Ammon's horn (tissue), 1 donor: Measurements from ENCODE around the gene JAK3.
"Not testable (repeated sequence)": the region's sequence is repeated elsewhere in the genome, so short reads cannot be mapped to it uniquely, and the experiment has no call there.

Experiments used
- DNase-seq: peaks from one replicate; pipeline ENCODE4 v3.0.0-alpha.2; 2016; ENCODE audit warnings: low spot score

Gene JAK3

DNA sequence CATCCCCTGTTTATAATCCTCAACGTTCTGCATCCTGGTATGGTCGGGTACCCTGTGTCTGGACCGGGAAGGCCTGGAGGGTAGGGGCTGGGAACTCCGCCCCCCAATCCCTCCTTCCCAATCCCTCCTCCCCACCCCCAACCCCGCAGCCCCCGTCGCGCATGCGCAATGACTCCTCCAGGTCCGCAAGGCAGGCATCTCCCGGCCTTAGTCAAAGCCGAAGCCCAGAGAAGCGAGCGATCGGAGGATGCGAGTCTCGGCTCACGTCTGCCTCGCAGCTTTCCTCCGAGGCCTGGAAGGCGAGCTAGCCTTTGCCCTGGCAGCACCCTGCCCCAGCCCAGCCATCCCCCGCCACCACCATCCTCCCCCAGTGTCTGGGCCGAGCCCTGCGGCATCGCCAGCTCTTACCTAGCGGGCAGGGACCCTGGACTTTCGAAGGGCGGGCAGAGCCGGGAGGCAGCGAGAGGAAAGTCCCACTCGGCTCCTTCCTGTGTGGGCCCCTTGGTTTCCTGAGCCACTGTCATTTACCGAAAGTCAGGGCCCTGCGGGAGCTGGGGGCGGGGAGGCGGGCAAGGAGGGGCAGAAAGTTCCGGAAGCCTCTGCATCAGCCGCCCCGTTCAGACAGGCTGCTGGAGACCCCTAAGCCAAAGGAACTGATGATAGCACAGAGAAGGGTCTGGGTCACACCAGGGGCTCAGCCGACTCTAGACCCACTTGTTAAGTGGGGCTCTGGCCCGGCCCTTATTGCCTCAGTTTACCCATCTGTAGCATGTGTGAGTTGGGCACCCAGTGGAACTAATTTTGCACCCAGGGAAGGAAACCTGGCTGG is at the start of gene JAK3:
Gene JAK3 (minus strand): TSS at position 445 of the 829 bp plus-strand sequence. CDS start 3,565 bp downstream, outside the sequence.
- DNase-seq, result peak; percentile 56

DNA sequence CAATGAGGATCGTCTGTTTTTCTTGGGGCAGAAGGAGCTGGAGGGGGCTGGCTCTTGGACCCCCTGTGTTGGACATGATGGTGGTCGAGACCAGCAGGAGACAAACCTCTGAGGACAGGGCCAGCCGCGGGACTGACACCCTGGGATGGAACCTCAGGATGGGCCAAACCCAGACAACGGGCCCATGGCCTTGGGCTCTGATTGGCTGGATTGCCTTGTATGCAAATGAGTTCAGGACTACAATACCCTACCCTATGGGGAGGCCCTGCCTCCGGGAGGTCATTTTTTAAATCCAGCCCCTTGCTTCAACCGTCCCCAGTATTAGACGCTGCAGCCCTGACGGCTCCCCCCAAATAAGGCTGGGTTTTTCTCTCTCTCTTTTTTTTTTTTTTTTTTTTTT is 46.0 kb upstream of the JAK3 start:
- DNase-seq, result no peak

DNA sequence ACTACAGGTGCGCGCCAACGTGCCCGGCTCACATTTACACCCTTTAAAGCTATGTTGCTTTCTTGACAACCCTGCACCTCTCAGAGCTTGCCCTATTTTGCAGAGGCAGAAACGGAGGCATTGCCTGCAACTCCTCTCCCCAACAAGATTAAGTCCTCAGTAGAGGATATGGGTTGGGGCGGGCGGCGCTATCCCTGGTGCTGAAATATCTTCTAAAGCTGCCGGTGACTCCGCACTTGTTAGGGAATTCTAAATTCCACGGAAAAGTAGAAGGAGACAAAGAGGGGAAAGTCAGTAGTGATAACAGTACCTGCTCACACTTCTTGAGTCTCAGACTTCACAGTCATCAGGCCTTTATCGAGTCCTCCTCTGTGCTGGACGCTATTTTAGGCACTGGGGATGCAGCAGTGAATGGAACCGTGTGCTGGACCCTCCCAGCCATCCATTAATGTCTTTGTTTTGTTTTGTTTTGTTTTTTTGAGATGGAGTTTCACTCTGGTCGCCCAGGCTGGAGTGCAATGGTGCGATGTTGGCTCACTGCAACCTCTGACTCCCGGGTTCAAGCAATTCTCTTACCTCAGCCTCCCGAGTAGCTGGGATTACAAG is 41.9 kb upstream of the JAK3 start:
- no peak for DNase-seq

DNA sequence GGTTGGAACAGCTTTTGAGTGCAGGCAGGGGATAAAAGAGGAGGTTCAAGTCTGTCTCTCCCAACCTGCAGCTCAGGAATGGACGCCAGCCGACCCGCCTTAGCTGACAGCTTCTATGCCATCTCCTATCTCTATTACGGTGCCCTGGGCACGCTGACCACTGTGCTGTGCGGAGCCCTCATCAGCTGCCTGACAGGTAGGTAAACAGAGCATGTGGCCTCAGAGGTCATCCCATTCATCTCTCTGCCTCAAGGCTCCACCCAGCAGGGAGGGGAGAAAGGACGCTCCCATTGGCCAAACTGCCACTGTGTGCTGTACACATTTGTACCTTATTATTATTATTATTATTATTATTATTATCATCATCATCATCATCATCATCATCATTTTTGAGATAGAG is 40.5 kb upstream of the JAK3 start:
- DNase-seq, result no peak

DNA sequence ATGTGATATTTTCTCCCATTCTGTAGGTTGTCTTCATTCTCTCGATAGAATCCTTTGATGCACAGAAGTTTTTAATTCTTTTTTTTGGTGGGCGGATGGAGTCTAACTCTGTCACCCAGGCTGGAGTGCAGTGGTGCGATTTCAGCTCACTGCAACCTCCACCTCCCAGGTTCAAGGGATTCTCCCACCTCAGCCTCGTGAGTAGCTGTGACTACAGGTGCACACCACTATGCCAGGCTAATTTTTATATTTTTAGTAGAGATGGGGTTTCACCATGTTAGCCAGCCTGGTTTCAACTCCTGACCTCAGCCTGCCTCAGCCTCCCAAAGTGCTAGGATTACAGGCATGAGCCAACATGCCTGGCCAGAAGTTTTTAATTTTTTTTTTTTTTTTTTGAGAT is 39.4 kb upstream of the JAK3 start:
- not testable (repeated sequence) for DNase-seq

DNA sequence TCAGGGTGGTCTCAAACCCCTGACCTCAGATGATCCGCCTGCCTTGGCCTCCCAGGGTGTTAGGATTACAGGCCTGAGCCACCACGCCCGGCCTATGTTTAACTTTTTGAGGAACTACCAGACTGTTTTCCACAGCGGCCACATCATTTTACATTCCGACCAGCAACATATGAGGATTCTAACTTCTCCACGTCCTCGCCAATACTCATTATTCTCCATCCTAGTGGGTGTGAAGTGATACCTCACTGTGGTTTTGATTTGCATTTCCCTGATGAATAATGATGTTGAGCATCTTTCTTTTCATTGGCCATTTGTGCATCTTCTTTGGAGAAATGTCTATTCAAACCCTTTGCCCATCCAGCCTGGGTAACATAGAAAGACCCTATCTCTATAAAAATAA is 38.7 kb upstream of the JAK3 start:
- DNase-seq, result no peak

DNA sequence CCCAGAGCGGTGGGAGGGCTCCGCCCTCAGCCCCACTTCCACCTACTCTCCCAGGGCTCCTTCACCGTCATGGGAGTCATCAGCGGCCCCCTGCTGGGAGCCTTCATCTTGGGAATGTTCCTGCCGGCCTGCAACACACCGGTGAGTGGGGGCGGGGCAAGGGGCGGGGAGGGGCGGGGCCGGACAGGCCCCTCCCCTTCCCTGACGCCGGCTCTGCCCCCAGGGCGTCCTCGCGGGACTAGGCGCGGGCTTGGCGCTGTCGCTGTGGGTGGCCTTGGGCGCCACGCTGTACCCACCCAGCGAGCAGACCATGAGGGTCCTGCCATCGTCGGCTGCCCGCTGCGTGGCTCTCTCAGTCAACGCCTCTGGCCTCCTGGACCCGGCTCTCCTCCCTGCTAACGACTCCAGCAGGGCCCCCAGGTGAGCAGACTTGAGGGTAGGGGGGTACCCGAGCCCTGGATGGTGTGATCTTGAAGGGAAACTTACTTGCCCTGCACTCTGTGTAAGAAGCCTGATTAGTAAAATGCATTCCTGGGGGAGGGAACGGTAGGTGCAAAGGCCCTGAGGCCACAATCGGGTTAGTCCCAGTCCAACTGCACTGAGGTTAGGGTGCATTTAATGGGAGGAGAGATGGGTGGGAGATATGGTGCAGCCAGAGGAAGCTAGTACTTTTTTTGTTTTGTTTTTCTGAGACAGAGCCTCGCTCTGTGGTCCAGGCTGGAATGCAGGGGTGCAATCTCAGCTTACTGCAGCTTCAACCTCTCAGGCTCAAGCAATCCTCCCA is 36.0 kb upstream of the JAK3 start:
- DNase-seq, result no peak

DNA sequence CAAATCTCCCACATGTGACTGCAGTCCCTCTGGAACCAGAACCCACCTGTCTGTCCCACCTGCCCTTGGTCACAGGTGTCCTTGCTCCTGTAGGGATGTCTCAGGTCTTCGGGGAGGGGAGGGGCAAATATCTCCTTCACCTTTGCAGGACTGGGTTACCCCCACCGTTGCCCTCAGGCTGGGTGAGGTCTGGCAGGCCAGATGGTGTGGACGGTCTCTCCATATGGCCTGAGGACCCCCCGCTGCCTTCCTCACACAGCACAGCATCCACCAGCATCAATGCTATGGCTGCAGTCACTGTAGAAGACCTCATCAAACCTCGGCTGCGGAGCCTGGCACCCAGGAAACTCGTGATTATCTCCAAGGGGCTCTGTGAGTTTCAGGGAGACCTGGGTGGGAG is 33.9 kb upstream of the JAK3 start:
- no peak for DNase-seq

DNA sequence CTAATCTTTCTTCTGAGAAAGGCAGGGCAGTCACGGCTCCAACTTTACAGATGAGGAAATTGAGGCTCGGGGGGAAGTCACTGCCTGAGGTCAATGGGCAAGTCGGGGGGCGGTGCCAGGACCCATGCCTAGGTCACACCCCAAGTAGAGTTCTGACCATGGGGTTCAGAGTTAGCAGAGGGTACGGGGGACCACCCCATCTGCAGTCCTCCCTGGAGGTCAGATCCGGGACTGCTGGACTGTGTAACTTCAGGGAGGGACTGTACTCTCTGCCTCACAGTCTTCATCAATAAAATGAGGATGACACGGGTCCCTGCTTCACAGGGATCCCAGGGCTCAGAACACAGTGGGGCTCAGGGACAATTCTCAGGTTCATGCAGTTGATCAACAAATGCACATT is 31.7 kb upstream of the JAK3 start:
- DNase-seq, result no peak

DNA sequence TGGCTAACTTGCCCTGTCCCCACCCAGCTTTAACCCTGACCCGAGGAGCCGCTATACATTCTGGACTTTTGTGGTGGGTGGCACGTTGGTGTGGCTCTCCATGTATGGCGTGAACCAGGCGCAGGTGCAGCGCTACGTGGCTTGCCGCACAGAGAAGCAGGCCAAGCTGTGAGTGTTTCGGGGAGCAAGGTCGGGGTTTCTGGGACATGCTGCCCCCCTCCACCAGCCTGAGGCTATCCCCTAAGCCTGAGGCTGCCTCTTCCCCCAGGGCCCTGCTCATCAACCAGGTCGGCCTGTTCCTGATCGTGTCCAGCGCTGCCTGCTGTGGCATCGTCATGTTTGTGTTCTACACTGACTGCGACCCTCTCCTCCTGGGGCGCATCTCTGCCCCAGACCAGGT is 29.9 kb upstream of the JAK3 start:
- DNase-seq, result no peak

DNA sequence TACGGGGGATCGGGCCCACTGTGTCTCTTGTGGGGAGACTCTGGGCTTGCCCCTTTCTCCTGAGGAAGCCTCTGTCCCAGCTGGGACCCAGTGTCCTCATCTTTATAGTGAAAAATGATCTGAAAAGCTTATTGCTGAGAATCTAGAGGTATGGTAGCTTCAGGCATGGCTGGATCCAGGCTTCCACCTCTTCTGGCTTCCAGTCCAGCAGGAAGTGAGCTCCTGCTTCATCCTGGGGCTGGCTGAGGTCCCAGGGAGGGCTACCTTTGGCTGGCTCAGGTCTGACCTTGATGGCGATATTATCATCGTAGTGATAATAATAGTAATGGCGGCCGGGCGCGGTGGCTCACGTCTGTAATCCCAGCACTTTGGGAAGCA is 27.0 kb upstream of the JAK3 start:
- DNase-seq, result no peak

DNA sequence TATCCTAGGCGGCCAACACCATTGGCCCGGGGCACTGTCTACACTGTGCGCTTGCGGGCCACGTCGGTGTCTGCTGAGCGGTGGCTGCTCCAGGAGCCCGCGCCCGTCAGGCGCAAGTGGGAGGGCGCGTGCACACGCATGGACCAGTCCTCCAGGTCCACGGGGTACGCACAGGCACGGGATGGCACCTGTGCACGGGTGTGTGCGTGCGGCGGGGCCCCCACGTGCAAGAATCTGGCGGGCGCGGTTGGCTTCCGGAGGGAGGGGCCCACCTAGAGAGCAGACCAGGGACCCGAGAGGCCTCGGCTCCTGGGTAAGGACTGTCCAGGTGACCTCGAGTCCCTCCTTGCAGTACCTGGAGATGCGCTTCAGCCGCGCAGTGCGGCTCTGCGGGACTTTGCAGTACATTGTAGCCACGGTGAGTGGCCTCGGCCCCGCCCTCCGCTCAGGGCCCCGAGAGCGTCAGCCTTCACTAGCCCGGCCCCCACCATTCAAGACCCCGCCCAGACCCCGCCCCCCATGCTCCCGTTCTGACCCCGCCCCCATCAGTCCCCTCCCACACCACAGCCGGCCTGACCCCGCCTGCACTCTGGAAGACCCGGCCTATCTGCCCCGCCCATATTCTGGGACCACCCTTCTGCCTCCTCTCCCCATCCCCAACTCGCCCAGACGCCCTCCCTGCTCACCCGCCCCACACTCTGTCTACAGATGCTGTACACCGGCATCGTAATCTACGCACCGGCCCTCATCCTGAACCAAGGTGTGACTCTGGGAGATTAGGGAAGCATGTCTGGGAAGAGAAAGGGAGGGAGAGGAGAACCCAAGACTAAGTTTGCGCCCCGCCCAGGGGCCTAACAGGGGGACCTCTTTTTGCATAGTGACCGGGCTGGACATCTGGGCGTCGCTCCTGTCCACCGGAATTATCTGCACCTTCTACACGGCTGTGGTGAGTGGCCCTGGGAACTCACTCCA is 26.3 kb upstream of the JAK3 start:
- no peak for DNase-seq

DNA sequence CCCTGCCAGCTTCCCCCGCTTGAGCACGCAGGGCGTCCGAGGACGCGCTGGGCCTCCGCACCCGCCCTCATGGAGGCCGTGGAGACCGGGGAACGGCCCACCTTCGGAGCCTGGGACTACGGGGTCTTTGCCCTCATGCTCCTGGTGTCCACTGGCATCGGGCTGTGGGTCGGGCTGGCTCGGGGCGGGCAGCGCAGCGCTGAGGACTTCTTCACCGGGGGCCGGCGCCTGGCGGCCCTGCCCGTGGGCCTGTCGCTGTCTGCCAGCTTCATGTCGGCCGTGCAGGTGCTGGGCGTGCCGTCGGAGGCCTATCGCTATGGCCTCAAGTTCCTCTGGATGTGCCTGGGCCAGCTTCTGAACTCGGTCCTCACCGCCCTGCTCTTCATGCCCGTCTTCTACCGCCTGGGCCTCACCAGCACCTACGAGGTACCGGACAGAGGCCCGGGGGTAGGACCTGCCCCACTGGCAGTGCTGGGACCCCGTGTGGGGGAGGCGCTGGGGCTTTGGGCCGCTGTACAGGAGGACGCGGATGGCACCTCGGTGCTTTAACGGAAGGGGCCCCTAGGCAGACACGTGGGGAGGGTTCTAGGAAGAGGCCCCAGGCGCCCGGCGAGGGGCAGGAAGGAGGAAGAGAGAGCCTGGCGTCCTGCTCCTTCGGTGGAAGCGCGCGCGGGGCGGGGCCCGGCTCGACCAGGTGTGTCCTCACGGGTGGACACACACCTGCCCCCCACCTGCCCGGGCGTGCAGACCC is 24.6 kb upstream of the JAK3 start:
- DNase-seq, result no peak

DNA sequence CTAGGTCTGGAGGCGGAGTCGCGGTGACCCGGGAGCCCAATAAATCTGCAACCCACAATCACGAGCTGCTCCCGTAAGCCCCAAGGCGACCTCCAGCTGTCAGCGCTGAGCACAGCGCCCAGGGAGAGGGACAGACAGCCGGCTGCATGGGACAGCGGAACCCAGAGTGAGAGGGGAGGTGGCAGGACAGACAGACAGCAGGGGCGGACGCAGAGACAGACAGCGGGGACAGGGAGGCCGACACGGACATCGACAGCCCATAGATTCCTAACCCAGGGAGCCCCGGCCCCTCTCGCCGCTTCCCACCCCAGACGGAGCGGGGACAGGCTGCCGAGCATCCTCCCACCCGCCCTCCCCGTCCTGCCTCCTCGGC is 24.1 kb upstream of the JAK3 start, which contains the start of gene SLC5A5:
Gene SLC5A5 (plus strand): TSS at position 68 of the 373 bp plus-strand sequence. CDS start 375 bp downstream, outside the sequence.
- DNase-seq, result no peak

DNA sequence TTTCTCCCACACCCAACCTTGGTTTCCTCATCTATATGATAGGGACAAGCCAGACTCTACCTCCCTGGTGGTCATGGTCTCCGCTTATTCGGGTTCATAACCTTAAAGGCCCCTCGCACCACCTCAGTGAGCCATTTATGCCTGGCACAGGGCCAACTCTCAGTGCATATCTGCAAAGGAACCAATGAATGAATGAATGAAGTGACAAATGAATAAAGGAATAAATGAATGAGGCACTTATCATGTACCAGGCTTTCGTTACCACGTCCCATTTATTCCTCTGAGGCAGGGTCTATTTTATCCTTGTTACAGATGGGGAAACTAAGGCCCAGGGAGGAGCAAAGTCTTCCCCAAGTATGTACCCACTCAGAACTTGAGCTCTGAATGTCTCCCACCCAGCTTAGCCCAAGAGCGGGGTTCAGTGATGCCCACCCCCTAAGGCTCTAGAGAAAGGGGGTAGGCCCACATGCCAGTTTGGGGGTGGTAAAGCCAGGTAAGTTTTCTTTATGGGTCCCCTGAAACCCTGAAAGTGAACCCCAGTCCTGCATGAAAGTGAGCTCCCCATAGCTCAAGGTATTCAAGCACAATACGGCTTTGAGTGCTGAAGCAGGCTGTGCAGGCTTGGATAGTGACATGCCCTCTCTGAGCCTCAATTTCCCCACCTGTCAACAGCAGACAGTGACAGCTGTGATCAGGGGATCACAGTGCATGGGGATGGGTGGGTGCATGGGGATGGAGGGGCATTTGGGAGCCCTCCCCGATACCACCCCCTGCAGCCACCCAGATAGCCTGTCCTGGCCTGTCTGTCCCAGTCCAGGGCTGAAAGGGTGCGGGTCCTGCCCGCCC is 23.5 kb upstream of the JAK3 start:
- DNase-seq, result no peak

DNA sequence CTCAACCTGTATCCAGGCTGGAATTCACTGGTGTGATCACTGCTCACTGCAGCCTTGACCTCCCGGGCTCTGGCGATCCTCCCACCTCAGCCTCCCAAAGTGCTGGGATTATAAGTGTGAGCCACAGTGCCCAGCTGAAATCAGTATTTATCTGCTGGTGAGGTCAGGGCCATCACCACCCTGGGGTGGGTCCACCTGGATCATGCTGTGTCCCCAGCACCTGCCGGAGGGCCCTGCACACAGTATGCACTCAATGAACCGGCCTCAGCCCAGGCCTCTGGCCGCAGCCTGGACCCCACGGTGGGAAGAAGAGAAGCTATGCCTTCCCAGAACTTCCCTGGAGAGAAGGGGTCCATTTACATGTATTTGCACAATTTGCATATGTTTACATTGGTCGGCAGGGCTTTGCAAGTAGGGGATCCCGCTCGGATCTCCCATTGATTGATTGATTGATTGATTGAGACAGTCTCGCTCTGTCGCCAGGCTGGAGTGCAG is 21.4 kb upstream of the JAK3 start:
- DNase-seq, result no peak

DNA sequence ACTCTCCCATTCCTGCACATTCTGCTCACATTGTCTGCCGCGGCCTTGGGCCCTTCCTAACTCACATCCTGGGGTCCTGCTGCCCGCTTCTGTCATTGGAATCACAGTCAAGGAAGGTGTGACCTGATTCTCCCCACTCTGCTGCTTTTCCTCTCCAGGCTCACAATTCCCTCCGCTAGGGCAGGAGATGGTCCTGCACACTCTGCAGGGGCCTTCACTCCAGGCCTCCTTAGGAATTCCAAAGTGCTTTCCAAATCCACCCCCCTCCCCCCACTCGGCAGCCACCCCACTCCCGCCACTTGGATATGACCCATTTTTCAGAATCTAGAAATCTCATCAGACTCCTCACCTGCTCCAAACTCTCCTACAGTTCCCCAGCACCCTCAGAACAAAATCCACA is 20.9 kb upstream of the JAK3 start:
- no peak for DNase-seq

DNA sequence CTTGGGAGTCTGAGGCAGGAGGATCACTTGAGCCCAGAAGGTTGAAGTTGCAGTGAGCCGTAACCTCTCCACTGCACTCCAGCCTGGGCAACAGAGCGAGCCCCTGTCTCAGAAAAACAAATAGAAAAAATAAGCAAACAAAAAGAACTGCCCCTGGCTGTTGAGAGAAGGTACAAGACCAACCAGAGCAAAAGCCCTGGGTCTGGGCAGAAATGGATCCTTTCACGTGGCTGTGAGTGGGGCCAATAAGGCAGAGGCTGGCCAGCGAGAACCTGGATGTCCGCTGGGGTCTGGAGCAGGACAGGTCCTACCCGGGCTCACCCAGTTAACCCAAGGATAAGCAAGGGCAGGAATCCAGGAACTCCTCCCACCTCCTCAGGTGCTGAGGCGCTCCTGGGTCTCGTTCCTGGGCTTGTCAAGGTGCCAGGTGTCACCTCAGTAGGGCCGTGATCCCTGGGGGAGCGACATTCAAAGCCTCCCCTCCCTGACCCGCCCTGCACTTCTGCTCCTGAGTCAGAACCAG is 19.2 kb upstream of the JAK3 start:
- no peak for DNase-seq

DNA sequence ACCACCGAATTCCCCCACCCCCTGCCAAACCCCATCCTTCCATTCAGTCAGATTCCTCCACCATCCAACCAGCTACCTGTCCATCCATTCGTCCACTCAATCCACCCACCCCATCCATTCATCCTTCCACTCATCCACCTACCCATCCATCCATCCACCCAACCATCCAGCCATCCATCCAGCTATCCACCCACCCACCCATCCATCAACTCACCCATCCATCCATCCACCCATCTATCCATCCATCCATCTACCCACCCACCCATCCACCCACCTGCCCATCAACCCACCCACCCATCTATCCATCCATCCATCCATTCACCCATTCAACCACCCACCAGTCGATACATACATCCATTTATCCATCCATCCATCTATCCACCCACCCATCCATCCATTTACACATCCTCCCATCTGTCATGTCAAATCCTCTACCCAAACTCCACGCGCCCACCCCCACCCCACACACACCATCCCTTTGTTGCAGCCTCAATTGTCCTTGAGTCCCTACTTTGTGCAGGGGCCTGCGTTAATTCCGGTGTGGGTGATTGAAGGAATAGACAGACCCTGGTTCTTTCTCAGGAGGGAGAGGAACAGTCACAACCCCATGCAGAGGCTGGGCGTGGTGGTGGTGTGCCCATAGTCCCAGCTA is 18.7 kb upstream of the JAK3 start:
- DNase-seq, result no peak
